ENCODE measurements around the gene C11orf42. TPM values are rescaled to one million over a fixed set of nuclear protein-coding genes. Genes with fewer than 3 reads are reported as not detected.

Gene C11orf42
- total and polyA plus RNA-seq, 4 donors, result not detected

DNA sequence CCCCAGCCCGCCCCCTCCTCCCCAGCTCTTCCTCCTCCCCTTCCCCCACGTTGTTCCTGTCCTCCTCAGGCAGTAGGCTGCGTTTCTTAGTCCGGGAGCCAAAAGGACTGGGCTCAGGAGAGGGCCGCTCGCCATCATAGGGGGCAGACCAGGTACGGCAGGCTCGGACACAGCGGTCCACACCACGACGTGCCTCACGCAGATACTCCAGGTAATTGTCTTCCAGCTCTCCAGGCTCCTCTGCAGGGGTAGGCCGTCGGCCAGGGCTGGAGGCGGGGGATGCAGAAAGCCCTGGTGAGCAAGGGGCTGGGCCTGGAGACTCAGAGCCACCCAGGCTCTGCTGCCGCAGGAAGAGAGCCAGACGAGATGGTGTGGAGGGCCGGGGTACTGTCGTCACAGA is 12.4 kb downstream of the C11orf42 start:
- DNase-seq (ENCODE audit: low spot score), result no peak
- H3K27me3 ChIP-seq (ENCODE audit: control insufficient read depth in 4 of 4, insufficient read depth in 4 of 4, low read length in 3 of 4), result no peaks in the 10 kb centered on the region
- H3K27ac ChIP-seq (ENCODE audit: low read depth in 1 of 2, low read length in 2 of 2), result no peak overlapping the region
- H3K4me3 ChIP-seq (ENCODE audit: low read depth in 1 of 3, low read length in 3 of 3), result no peak overlapping the region
- H3K9me3 ChIP-seq (ENCODE audit: control insufficient read depth in 4 of 4, low read length in 3 of 4), result no peaks in the 10 kb centered on the region
- H3K4me1 ChIP-seq (ENCODE audit: control insufficient read depth in 4 of 4, insufficient read depth in 4 of 4, low read length in 3 of 4), result no peaks in the 10 kb centered on the region
- peaks cover 14 to 93% (median 75%) of the 10 kb centered on the region in 4 donors for H3K36me3 ChIP-seq (ENCODE audit: control insufficient read depth in 4 of 4, insufficient read depth in 3 of 4, low read depth in 1 of 4, low read length in 3 of 4)
- no peak overlapping the region for H3K9ac ChIP-seq (ENCODE audit: low read depth in 1 of 2, low read length in 2 of 2)
- no peak for TF ChIP-seq YY1 (IDR thresholded peaks at IDR 0.05)
- TF ChIP-seq, protein P1, sequence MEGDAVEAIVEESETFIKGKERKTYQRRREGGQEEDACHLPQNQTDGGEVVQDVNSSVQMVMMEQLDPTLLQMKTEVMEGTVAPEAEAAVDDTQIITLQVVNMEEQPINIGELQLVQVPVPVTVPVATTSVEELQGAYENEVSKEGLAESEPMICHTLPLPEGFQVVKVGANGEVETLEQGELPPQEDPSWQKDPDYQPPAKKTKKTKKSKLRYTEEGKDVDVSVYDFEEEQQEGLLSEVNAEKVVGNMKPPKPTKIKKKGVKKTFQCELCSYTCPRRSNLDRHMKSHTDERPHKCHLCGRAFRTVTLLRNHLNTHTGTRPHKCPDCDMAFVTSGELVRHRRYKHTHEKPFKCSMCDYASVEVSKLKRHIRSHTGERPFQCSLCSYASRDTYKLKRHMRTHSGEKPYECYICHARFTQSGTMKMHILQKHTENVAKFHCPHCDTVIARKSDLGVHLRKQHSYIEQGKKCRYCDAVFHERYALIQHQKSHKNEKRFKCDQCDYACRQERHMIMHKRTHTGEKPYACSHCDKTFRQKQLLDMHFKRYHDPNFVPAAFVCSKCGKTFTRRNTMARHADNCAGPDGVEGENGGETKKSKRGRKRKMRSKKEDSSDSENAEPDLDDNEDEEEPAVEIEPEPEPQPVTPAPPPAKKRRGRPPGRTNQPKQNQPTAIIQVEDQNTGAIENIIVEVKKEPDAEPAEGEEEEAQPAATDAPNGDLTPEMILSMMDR (IDR thresholded peaks at IDR 0.05; ENCODE audit: low read depth, low read length, missing input control), result no peak
- TF ChIP-seq RXRA (IDR thresholded peaks at IDR 0.05), result no peak
- no peak for TF ChIP-seq RAD21 (IDR thresholded peaks at IDR 0.05)
- no peak for TF ChIP-seq TAF1 (conservative IDR thresholded peaks at IDR 0.05)
- TF ChIP-seq EGR1 (IDR thresholded peaks at IDR 0.05; ENCODE audit: low read depth in 2 of 2), result no peak
- WGBS, result 92% methylated on average over 19 of the region's 19 CpGs

DNA sequence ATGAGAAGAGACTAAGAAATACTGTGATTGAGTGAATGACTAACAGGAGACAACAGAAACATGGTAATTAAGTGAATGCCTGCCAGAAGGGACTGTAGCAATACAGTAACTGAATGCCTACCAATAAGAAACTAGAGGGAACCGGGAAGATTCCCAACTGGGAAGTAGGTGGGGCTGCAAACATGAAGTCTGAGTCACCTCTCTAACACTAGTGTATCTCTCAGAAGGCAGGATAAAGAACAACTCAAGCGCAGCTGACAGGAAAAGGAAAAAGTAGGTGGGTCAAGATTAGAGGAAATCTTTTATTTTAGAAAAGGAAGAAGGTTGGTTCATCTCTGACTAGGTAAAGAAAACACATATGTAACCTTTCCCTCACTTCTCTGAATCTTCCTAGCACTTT is 14.0 kb downstream of the C11orf42 start:
- Histone ChIP-seq H3K36me3 (ENCODE audit: control insufficient read depth in 4 of 4, insufficient read depth in 3 of 4, low read depth in 1 of 4, low read length in 3 of 4) (peaks cover 18 to 94% (median 71%) of the 10 kb centered on the region in 4 donors), H3K27ac (ENCODE audit: low read depth in 1 of 2, low read length in 2 of 2) (no peak overlapping the region), H3K9me3 (ENCODE audit: control insufficient read depth in 4 of 4, low read length in 3 of 4) (no peaks in the 10 kb centered on the region), H3K4me1 (ENCODE audit: control insufficient read depth in 4 of 4, insufficient read depth in 4 of 4, low read length in 3 of 4) (no peaks in the 10 kb centered on the region), H3K4me3 (ENCODE audit: low read depth in 1 of 3, low read length in 3 of 3) (no peak overlapping the region), H3K27me3 (ENCODE audit: control insufficient read depth in 4 of 4, insufficient read depth in 4 of 4, low read length in 3 of 4) (no peaks in the 10 kb centered on the region), H3K9ac (ENCODE audit: low read depth in 1 of 2, low read length in 2 of 2) (no peak overlapping the region)
- no peak for DNase-seq (ENCODE audit: low spot score)
- 70% methylated on average over 2 of the region's 2 CpGs for WGBS
- TF ChIP-seq GABPA (IDR thresholded peaks at IDR 0.05 in 1 of 2, conservative IDR thresholded peaks at IDR 0.05 in 1 of 2) (no peak), TAF1 (conservative IDR thresholded peaks at IDR 0.05) (no peak), RAD21 (IDR thresholded peaks at IDR 0.05) (no peak), JUND (IDR thresholded peaks at IDR 0.05) (no peak), HNF4A (conservative IDR thresholded peaks at IDR 0.05) (no peak), RXRA (IDR thresholded peaks at IDR 0.05) (no peak), EGR1 (IDR thresholded peaks at IDR 0.05; ENCODE audit: low read depth in 2 of 2) (no peak), YY1 (IDR thresholded peaks at IDR 0.05) (no peak), NR2F2 (IDR thresholded peaks at IDR 0.05) (no peak), SP1 (IDR thresholded peaks at IDR 0.05) (no peak)
- TF ChIP-seq, protein P2, sequence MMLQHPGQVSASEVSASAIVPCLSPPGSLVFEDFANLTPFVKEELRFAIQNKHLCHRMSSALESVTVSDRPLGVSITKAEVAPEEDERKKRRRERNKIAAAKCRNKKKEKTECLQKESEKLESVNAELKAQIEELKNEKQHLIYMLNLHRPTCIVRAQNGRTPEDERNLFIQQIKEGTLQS (IDR thresholded peaks at IDR 0.05), result no peak
- TF ChIP-seq, protein P1 (IDR thresholded peaks at IDR 0.05; ENCODE audit: low read depth, low read length, missing input control), result no peak
- TF ChIP-seq, protein P3, sequence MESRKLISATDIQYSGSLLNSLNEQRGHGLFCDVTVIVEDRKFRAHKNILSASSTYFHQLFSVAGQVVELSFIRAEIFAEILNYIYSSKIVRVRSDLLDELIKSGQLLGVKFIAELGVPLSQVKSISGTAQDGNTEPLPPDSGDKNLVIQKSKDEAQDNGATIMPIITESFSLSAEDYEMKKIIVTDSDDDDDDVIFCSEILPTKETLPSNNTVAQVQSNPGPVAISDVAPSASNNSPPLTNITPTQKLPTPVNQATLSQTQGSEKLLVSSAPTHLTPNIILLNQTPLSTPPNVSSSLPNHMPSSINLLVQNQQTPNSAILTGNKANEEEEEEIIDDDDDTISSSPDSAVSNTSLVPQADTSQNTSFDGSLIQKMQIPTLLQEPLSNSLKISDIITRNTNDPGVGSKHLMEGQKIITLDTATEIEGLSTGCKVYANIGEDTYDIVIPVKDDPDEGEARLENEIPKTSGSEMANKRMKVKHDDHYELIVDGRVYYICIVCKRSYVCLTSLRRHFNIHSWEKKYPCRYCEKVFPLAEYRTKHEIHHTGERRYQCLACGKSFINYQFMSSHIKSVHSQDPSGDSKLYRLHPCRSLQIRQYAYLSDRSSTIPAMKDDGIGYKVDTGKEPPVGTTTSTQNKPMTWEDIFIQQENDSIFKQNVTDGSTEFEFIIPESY (IDR thresholded peaks at IDR 0.05), result no peak
- TF ChIP-seq, protein P4, sequence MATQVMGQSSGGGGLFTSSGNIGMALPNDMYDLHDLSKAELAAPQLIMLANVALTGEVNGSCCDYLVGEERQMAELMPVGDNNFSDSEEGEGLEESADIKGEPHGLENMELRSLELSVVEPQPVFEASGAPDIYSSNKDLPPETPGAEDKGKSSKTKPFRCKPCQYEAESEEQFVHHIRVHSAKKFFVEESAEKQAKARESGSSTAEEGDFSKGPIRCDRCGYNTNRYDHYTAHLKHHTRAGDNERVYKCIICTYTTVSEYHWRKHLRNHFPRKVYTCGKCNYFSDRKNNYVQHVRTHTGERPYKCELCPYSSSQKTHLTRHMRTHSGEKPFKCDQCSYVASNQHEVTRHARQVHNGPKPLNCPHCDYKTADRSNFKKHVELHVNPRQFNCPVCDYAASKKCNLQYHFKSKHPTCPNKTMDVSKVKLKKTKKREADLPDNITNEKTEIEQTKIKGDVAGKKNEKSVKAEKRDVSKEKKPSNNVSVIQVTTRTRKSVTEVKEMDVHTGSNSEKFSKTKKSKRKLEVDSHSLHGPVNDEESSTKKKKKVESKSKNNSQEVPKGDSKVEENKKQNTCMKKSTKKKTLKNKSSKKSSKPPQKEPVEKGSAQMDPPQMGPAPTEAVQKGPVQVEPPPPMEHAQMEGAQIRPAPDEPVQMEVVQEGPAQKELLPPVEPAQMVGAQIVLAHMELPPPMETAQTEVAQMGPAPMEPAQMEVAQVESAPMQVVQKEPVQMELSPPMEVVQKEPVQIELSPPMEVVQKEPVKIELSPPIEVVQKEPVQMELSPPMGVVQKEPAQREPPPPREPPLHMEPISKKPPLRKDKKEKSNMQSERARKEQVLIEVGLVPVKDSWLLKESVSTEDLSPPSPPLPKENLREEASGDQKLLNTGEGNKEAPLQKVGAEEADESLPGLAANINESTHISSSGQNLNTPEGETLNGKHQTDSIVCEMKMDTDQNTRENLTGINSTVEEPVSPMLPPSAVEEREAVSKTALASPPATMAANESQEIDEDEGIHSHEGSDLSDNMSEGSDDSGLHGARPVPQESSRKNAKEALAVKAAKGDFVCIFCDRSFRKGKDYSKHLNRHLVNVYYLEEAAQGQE (IDR thresholded peaks at IDR 0.05), result no peak
